Neural progenitor cell (in vitro differentiated cells): Measurements from ENCODE around the gene LMAN2L. TPM values are rescaled to one million over a fixed set of nuclear protein-coding genes. Genes with fewer than 3 reads are reported as not detected.

Experiments
- DNase-seq: peaks from one replicate; pipeline ENCODE4 v3.0.0-alpha.2; 2016; ENCODE audit warnings: low spot score
- H2AFZ ChIP-seq: fragments of 200-600 bp; sonication (generic); replicated peaks from 2 replicates; pipeline ENCODE4 v1.6.1; 2016; ENCODE audit warnings: antibody characterized with exemption
- H3F3A ChIP-seq: fragments of 200-600 bp; sonication (generic); 2 replicates; pipeline ENCODE4 v1.6.1; 2016; ENCODE audit warnings: antibody characterized with exemption, low read depth
- H3K27ac ChIP-seq: fragments of 200-600 bp; sonication (generic); 2 replicates; pipeline ENCODE4 v1.5.1; 2016; ENCODE audit warnings: mild to moderate bottlenecking
- H3K27me3 ChIP-seq: fragments of 200-600 bp; sonication (generic); 2 replicates; pipeline ENCODE4 v1.6.1; 2016; ENCODE audit warnings: mild to moderate bottlenecking, moderate library complexity
- H3K36me3 ChIP-seq: fragments of 200-600 bp; sonication (generic); 2 replicates; pipeline ENCODE4 v1.5.1; 2016
- H3K4me1 ChIP-seq: fragments of 200-600 bp; sonication (generic); 2 replicates; pipeline ENCODE4 v1.6.1; 2016; ENCODE audit warnings: mixed run types
- H3K4me2 ChIP-seq: fragments of 200-600 bp; sonication (generic); 2 replicates; pipeline ENCODE4 v1.6.1; 2016
- H3K4me3 ChIP-seq: fragments of 200-600 bp; sonication (generic); 2 replicates; pipeline ENCODE4 v1.5.1; 2016
- H3K79me2 ChIP-seq: fragments of 200-600 bp; sonication (generic); 2 replicates; pipeline ENCODE4 v1.6.1; 2016; ENCODE audit warnings: low read depth
- H3K9ac ChIP-seq: fragments of 200-600 bp; sonication (generic); 2 replicates; pipeline ENCODE4 v1.6.1; 2016
- H3K9me3 ChIP-seq: fragments of 200-600 bp; sonication (generic); 2 replicates; pipeline ENCODE4 v1.5.1; 2016; ENCODE audit warnings: low read depth
- H4K20me1 ChIP-seq: fragments of 200-600 bp; sonication (generic); 2 replicates; pipeline ENCODE4 v1.6.1; 2016; ENCODE audit warnings: low read depth
- H3K27ac Mint-ChIP-seq: 3 replicates; pipeline ENCODE4 v1.8.0; 2021; ENCODE audit warnings: mixed read lengths
- H3K27me3 Mint-ChIP-seq: 2 replicates; pipeline ENCODE4 v1.8.0; 2022; ENCODE audit warnings: low read depth, mild to moderate bottlenecking, inconsistent platforms, moderate library complexity, mixed read lengths; ENCODE audit not compliant: insufficient read depth
- H3K36me3 Mint-ChIP-seq: 3 replicates; pipeline ENCODE4 v1.8.0; 2021; ENCODE audit warnings: mixed read lengths
- H3K4me1 Mint-ChIP-seq: 3 replicates; pipeline ENCODE4 v1.8.0; 2021; ENCODE audit warnings: mixed read lengths
- H3K4me3 Mint-ChIP-seq: 3 replicates; pipeline ENCODE4 v1.8.0; 2021; ENCODE audit warnings: mild to moderate bottlenecking, moderate library complexity, mixed read lengths
- H3K9me3 Mint-ChIP-seq: 3 replicates; pipeline ENCODE4 v1.8.0; 2020; ENCODE audit warnings: mixed read lengths
- CTCF ChIP-seq: fragments of 200-600 bp; sonication (generic); IDR thresholded peaks from 2 replicates; pipeline ENCODE4 v1.5.1; 2017; ENCODE audit warnings: antibody characterized with exemption, mild to moderate bottlenecking
- EZH2 ChIP-seq: fragments of 200-600 bp; sonication (generic); IDR thresholded peaks from 2 replicates; pipeline ENCODE4 v1.6.1; 2017; ENCODE audit warnings: antibody characterized with exemption, mild to moderate bottlenecking, moderate library complexity
- EZH2phosphoT487 ChIP-seq: fragments of 200-600 bp; sonication (generic); IDR thresholded peaks from 2 replicates; pipeline ENCODE4 v1.6.1; 2017; ENCODE audit warnings: antibody characterized with exemption
- total RNA-seq: library from RNA; depleted of rRNA; stranded (reverse); fragments of >200 nt; gene quantifications from 2 replicates; pipeline ENCODE4 v1.2.3, GENCODE V29; 2015; ENCODE audit warnings: low replicate concordance

Gene LMAN2L
- total RNA-seq, 1 donor from 2014 or later, result 25.9 TPM

GRCh38 chr2:96767135-96767871 is 27.4 kb upstream of the LMAN2L start:
- Mint-ChIP-seq H3K27ac (no peak overlapping the region), H3K9me3 (no peaks in the 10 kb centered on the region), H3K27me3 (peaks cover 10% of the 10 kb centered on the region), H3K4me3 (no peak overlapping the region), H3K36me3 (peaks cover 3% of the 10 kb centered on the region), H3K4me1 (peaks cover 36% of the 10 kb centered on the region)
- Histone ChIP-seq H3K4me3 (no peak overlapping the region), H3K79me2 (peaks cover 45% of the 10 kb centered on the region), H3K36me3 (no peaks in the 10 kb centered on the region), H3K4me2 (no peak overlapping the region), H3K27me3 (no peaks in the 10 kb centered on the region), H2AFZ (no peak overlapping the region), H3K4me1 (peaks cover 17% of the 10 kb centered on the region), H4K20me1 (peaks cover 52% of the 10 kb centered on the region), H3K9me3 (no peaks in the 10 kb centered on the region), H3F3A (peaks cover 21% of the 10 kb centered on the region), H3K27ac (no peak overlapping the region), H3K9ac (no peak overlapping the region)
- no peak for DNase-seq
- TF ChIP-seq EZH2, result no peak
- no peak for TF ChIP-seq CTCF
- TF ChIP-seq EZH2phosphoT487, result no peak

- Mint-ChIP-seq H3K9me3 (no peaks in the 10 kb centered on the region), H3K4me1 (peaks cover 47% of the 10 kb centered on the region), H3K27ac (no peak overlapping the region), H3K36me3 (peaks cover 3% of the 10 kb centered on the region), H3K27me3 (peaks cover 11% of the 10 kb centered on the region), H3K4me3 (peak overlapping the region; percentile 78)
- peaks cover 51% of the 10 kb centered on the region for H3K79me2 ChIP-seq
- no peaks in the 10 kb centered on the region for H3K36me3 ChIP-seq
- peaks cover 30% of the 10 kb centered on the region for H3K4me1 ChIP-seq
- peak overlapping the region; percentile 23 for H3K27ac ChIP-seq
- H3K27me3 ChIP-seq, result no peaks in the 10 kb centered on the region
- peaks cover 34% of the 10 kb centered on the region for H4K20me1 ChIP-seq
- H3K9me3 ChIP-seq, result no peaks in the 10 kb centered on the region
- H3K9ac ChIP-seq, result no peak overlapping the region
- DNase-seq, result peak; percentile 42
- H2AFZ ChIP-seq, result no peak overlapping the region
- H3K4me2 ChIP-seq, result peak overlapping the region; percentile 83
- peaks cover 47% of the 10 kb centered on the region for H3F3A ChIP-seq
- peak overlapping the region; percentile 69 for H3K4me3 ChIP-seq
- TF ChIP-seq EZH2phosphoT487, result no peak
- no peak for TF ChIP-seq EZH2
- no peak for TF ChIP-seq CTCF
Observed at GRCh38 chr2:96764253-96764637, 24.4 kb upstream of the LMAN2L start.

GRCh38 chr2:96763511-96764252 is 23.8 kb upstream of the LMAN2L start:
- Histone ChIP-seq H3K27ac (peak overlapping the region; percentile 23), H3K9ac (no peak overlapping the region), H2AFZ (no peak overlapping the region), H3K36me3 (no peaks in the 10 kb centered on the region), H3F3A (peaks cover 50% of the 10 kb centered on the region), H3K27me3 (no peaks in the 10 kb centered on the region), H4K20me1 (peaks cover 33% of the 10 kb centered on the region), H3K4me3 (peak overlapping the region; percentile 69), H3K9me3 (no peaks in the 10 kb centered on the region), H3K4me2 (peak overlapping the region; percentile 83), H3K4me1 (peaks cover 36% of the 10 kb centered on the region), H3K79me2 (peaks cover 51% of the 10 kb centered on the region)
- Mint-ChIP-seq H3K27ac (peak overlapping the region; percentile 81), H3K4me3 (peak overlapping the region; percentile 84), H3K36me3 (peaks cover 3% of the 10 kb centered on the region), H3K27me3 (peaks cover 10% of the 10 kb centered on the region), H3K4me1 (peaks cover 51% of the 10 kb centered on the region), H3K9me3 (no peaks in the 10 kb centered on the region)
- peak; percentile 46 for DNase-seq
- TF ChIP-seq CTCF (peak; percentile 47), EZH2 (no peak)
